GM12873 (cell line): Measurements from ENCODE around the gene BCL2A1.

Experiments used
- TF ChIP-seq, protein P1 (sequence below): IDR thresholded peaks from 2 replicates; pipeline ENCODE4 v1.5.1; 2012; ENCODE audit warnings: low read depth, mild to moderate bottlenecking, moderate library complexity, low read length, control low read depth; ENCODE audit not compliant: insufficient read depth; ENCODE audit errors: missing control alignments

Gene BCL2A1

GRCh38 chr15:79948095-79948695 lies 22.8 kb downstream of the BCL2A1 start:
- TF ChIP-seq, protein P1, sequence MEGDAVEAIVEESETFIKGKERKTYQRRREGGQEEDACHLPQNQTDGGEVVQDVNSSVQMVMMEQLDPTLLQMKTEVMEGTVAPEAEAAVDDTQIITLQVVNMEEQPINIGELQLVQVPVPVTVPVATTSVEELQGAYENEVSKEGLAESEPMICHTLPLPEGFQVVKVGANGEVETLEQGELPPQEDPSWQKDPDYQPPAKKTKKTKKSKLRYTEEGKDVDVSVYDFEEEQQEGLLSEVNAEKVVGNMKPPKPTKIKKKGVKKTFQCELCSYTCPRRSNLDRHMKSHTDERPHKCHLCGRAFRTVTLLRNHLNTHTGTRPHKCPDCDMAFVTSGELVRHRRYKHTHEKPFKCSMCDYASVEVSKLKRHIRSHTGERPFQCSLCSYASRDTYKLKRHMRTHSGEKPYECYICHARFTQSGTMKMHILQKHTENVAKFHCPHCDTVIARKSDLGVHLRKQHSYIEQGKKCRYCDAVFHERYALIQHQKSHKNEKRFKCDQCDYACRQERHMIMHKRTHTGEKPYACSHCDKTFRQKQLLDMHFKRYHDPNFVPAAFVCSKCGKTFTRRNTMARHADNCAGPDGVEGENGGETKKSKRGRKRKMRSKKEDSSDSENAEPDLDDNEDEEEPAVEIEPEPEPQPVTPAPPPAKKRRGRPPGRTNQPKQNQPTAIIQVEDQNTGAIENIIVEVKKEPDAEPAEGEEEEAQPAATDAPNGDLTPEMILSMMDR, result no peak

GRCh38 chr15:79947009-79947408 lies 24.0 kb downstream of the BCL2A1 start:
- TF ChIP-seq, protein P1, result no peak

DNA sequence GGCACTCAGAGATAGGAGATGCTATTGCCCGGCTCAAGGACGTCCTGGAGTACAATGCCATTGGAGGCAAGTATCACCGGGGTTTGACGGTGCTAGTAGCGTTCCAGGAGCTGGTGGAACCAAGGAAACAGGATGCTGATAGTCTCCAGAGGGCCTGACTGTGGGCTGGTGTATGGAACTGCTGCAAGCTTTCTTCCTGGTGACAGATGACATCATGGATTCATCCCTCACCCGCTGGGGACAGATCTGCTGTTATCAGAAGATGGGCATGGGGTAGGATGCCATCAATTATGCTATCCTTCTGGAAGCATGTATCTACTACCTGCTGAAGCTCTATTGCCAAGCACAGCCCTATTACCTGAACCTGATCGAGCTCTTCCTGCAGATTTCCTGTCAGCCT lies 26.4 kb downstream of the BCL2A1 start:
- TF ChIP-seq, protein P1, result no peak

- TF ChIP-seq, protein P1, result no peak
These were observed 27.2 kb downstream of the BCL2A1 start for GRCh38 chr15:79943820-79944219.

GRCh38 chr15:79942741-79943481 lies 28.1 kb downstream of the BCL2A1 start:
- TF ChIP-seq, protein P1, result no peak

- TF ChIP-seq, protein P1, result no peak
These were observed 31.6 kb downstream of the BCL2A1 start for GRCh38 chr15:79939399-79939798.

GRCh38 chr15:79938143-79938542 lies 32.9 kb downstream of the BCL2A1 start:
- TF ChIP-seq, protein P1, result no peak
